Nephron (organoid): ENCODE measurements around the gene OR2T33.
"Not testable (repeated sequence)": the region's sequence is repeated elsewhere in the genome, so short reads cannot be mapped to it uniquely, and the experiment has no call there.

Experiments used
- H3K27ac Mint-ChIP-seq, 3 experiments: 2 replicates each; pipeline ENCODE4 v1.8.0; 2020; ENCODE audit warnings: mixed read lengths in 3 of 3, mild to moderate bottlenecking in 2 of 3, moderate library complexity in 1 of 3
- H3K27me3 Mint-ChIP-seq: 2 replicates; pipeline ENCODE4 v1.8.0; 2021; ENCODE audit warnings: low read depth, mild to moderate bottlenecking, moderate library complexity, mixed read lengths
- H3K36me3 Mint-ChIP-seq: 2 replicates; pipeline ENCODE4 v1.8.0; 2020; ENCODE audit warnings: low read depth, mixed read lengths
- H3K4me1 Mint-ChIP-seq: 2 replicates; pipeline ENCODE4 v1.8.0; 2020; ENCODE audit warnings: mixed read lengths
- H3K4me3 Mint-ChIP-seq, 3 experiments: 2 replicates each; pipeline ENCODE4 v1.8.0; 2020; ENCODE audit warnings: mild to moderate bottlenecking in 3 of 3, mixed read lengths in 3 of 3, moderate library complexity in 2 of 3
- H3K9me3 Mint-ChIP-seq: 2 replicates; pipeline ENCODE4 v1.8.0; 2020; ENCODE audit warnings: mixed read lengths
- CTCF ChIP-seq, 3 experiments: fragments of 200-600 bp; sonication (generic); IDR thresholded peaks; one replicate each; pipeline ENCODE4 v1.5.0; 2021; ENCODE audit warnings: antibody characterized with exemption in 3 of 3; ENCODE audit not compliant: unreplicated experiment in 3 of 3

OR2T33 gene

GRCh38 chr1:248288391-248288790 is 10.6 kb upstream of the OR2T33 start:
- no peak for TF ChIP-seq CTCF (IDR thresholded peaks at IDR 0.05; ENCODE audit: unreplicated experiment in 3 of 3)
- peaks cover 29% of the 10 kb centered on the region for H3K9me3 Mint-ChIP-seq
- no peak overlapping the region for H3K4me3 Mint-ChIP-seq
- no peak overlapping the region for H3K27ac Mint-ChIP-seq
- H3K36me3 Mint-ChIP-seq, result no peaks in the 10 kb centered on the region
- no peaks in the 10 kb centered on the region for H3K27me3 Mint-ChIP-seq
- no peaks in the 10 kb centered on the region for H3K4me1 Mint-ChIP-seq

- not testable (repeated sequence) for H3K27ac Mint-ChIP-seq, H3K36me3 Mint-ChIP-seq, H3K4me1 Mint-ChIP-seq, H3K27me3 Mint-ChIP-seq, H3K4me3 Mint-ChIP-seq
- peaks cover 24% of the 10 kb centered on the region for H3K9me3 Mint-ChIP-seq
Observed at GRCh38 chr1:248273225-248273624, 4.6 kb downstream of the OR2T33 start.

- no peaks in the 10 kb centered on the region for H3K36me3 Mint-ChIP-seq
- no peaks in the 10 kb centered on the region for H3K4me1 Mint-ChIP-seq
- peaks cover 34% of the 10 kb centered on the region for H3K9me3 Mint-ChIP-seq
- no peak overlapping the region for H3K4me3 Mint-ChIP-seq
- H3K27ac Mint-ChIP-seq, result no peak overlapping the region
- H3K27me3 Mint-ChIP-seq, result no peaks in the 10 kb centered on the region
- no peak for TF ChIP-seq CTCF (IDR thresholded peaks at IDR 0.05; ENCODE audit: unreplicated experiment in 3 of 3)
Observed at GRCh38 chr1:248268178-248268577, 9.6 kb downstream of the OR2T33 start.

GRCh38 chr1:248259309-248259708 is 18.5 kb downstream of the OR2T33 start:
- not testable (repeated sequence) for H3K4me1 Mint-ChIP-seq, H3K36me3 Mint-ChIP-seq, H3K27ac Mint-ChIP-seq, H3K4me3 Mint-ChIP-seq, H3K27me3 Mint-ChIP-seq
- peaks cover 33% of the 10 kb centered on the region for H3K9me3 Mint-ChIP-seq

- Mint-ChIP-seq H3K4me1 (no peaks in the 10 kb centered on the region), H3K4me3 (no peak overlapping the region)
Observed at GRCh38 chr1:248243204-248243603, 34.6 kb downstream of the OR2T33 start.

GRCh38 chr1:248239478-248239877 is 38.3 kb downstream of the OR2T33 start:
- Mint-ChIP-seq H3K4me3 (no peak overlapping the region), H3K36me3 (no peaks in the 10 kb centered on the region), H3K9me3 (peaks cover 55% of the 10 kb centered on the region), H3K27ac (no peak overlapping the region), H3K4me1 (no peaks in the 10 kb centered on the region), H3K27me3 (no peaks in the 10 kb centered on the region)
- no peak for TF ChIP-seq CTCF (IDR thresholded peaks at IDR 0.05; ENCODE audit: unreplicated experiment in 3 of 3)

More at GRCh38 chr1:248243204-248243603, 34.6 kb downstream of the OR2T33 start:
- Mint-ChIP-seq H3K9me3 (peaks cover 45% of the 10 kb centered on the region), H3K27me3 (no peaks in the 10 kb centered on the region), H3K36me3 (no peaks in the 10 kb centered on the region), H3K27ac (no peak overlapping the region)
- peak in 2 of 3 experiments; percentile 17 to 43 for TF ChIP-seq CTCF (IDR thresholded peaks at IDR 0.05; ENCODE audit: unreplicated experiment in 3 of 3)

GRCh38 chr1:248231117-248231516 is 46.7 kb downstream of the OR2T33 start, which contains the start of gene OR2M4:
Gene OR2M4 (plus strand): TSS chr1:248231417. CDS start chr1:248238929, 7,512 bp downstream.
- peaks cover 53% of the 10 kb centered on the region for H3K9me3 Mint-ChIP-seq
- no peak within 1 kb of the TSS for H3K27ac Mint-ChIP-seq
- H3K27me3 Mint-ChIP-seq, result no peaks in the 10 kb centered on the region
- TF ChIP-seq CTCF (IDR thresholded peaks at IDR 0.05; ENCODE audit: unreplicated experiment in 3 of 3), result no peak
- no peaks in the 10 kb centered on the region for H3K4me1 Mint-ChIP-seq
- H3K36me3 Mint-ChIP-seq, result no peaks in the 10 kb centered on the region
- no peak within 1 kb of the TSS for H3K4me3 Mint-ChIP-seq
